IMR-90 (cell line): ENCODE measurements around the gene MAGI1. TPM values are rescaled to one million over a fixed set of nuclear protein-coding genes. Genes with fewer than 3 reads are reported as not detected.

ENCODE experiments used
- ATAC-seq: fragments of 200-7000 bp; cut with Tn5 transposase; 2 replicates; pipeline ENCODE4 v1.9.1; 2020; ENCODE audit warnings: low read depth, mild to moderate bottlenecking, moderate library complexity
- BruUV-seq: library from RNA; stranded (reverse); fragments of 400-500 nt; replicated peaks from 2 replicates; lab custom pipeline; 2021; lab: Mats Ljungman, UMichigan
- CTCF ChIA-PET: fragments of 300-600 bp; formaldehyde crosslinking; extraction: SDS; loops from one replicate; lab custom pipeline; 2021; ENCODE audit warnings: antibody characterized with exemption; lab: Yijun Ruan, JAX
- POLR2A ChIA-PET: fragments of 300-600 bp; sonication (Branson Sonifier 250); formaldehyde crosslinking; loops from one replicate; lab custom pipeline; 2022; ENCODE audit warnings: antibody characterized with exemption; ENCODE audit not compliant: unreplicated experiment; lab: Charles Lee
- DNase-seq: peaks from one replicate; pipeline ENCODE4 v3.0.0; 2013
- H2AFZ ChIP-seq: replicated peaks from 2 replicates; pipeline ENCODE3; 2013; ENCODE audit warnings: low read length, mild to moderate bottlenecking; ENCODE audit not compliant: poor library complexity
- H2AK5ac ChIP-seq: 2 replicates; pipeline ENCODE4 v1.6.1; 2013; ENCODE audit warnings: low read depth, low read length, inconsistent platforms
- H2AK9ac ChIP-seq: replicated peaks from 2 replicates; pipeline ENCODE3; 2013; ENCODE audit warnings: mild to moderate bottlenecking, low read depth, low read length, moderate library complexity; ENCODE audit not compliant: poor library complexity
- H2BK120ac ChIP-seq: 2 replicates; pipeline ENCODE4 v1.6.1; 2013; ENCODE audit warnings: low read depth, low read length, inconsistent platforms
- H2BK15ac ChIP-seq: 3 replicates; pipeline ENCODE4 v1.6.1; 2013; ENCODE audit warnings: low read depth, low read length, inconsistent platforms
- H2BK20ac ChIP-seq: 2 replicates; pipeline ENCODE4 v1.6.1; 2013; ENCODE audit warnings: low read depth, mild to moderate bottlenecking, inconsistent platforms, low read length, moderate library complexity
- H2BK5ac ChIP-seq: 2 replicates; pipeline ENCODE4 v1.6.1; 2013; ENCODE audit warnings: mild to moderate bottlenecking, low read depth, low read length, inconsistent platforms; ENCODE audit not compliant: poor library complexity, severe bottlenecking
- H3K14ac ChIP-seq: replicated peaks from 2 replicates; pipeline ENCODE4 v1.6.1; 2013; ENCODE audit warnings: low read depth, low read length, inconsistent platforms
- H3K18ac ChIP-seq: 2 replicates; pipeline ENCODE4 v1.6.1; 2013; ENCODE audit warnings: low read depth, low read length, control low read depth
- H3K23ac ChIP-seq: 2 replicates; pipeline ENCODE4 v1.6.1; 2013; ENCODE audit warnings: low read depth, low read length, inconsistent platforms
- H3K27ac ChIP-seq: 2 replicates; pipeline ENCODE4 v1.5.1; 2013; ENCODE audit warnings: mild to moderate bottlenecking, control low read depth, low read length; ENCODE audit not compliant: insufficient read depth
- H3K27me3 ChIP-seq: 2 replicates; pipeline ENCODE4 v1.6.1; 2013; ENCODE audit warnings: low read length; ENCODE audit not compliant: control insufficient read depth, insufficient read depth
- H3K36me3 ChIP-seq: 2 replicates; pipeline ENCODE4 v1.6.1; 2013; ENCODE audit warnings: low read length, mixed read lengths; ENCODE audit not compliant: control insufficient read depth, insufficient read depth
- H3K4ac ChIP-seq: 2 replicates; pipeline ENCODE4 v1.6.1; 2013; ENCODE audit warnings: low read depth, low read length, inconsistent platforms
- H3K4me1 ChIP-seq: 2 replicates; pipeline ENCODE4 v1.6.1; 2013; ENCODE audit warnings: low read length, mixed read lengths; ENCODE audit not compliant: control insufficient read depth, insufficient read depth
- H3K4me2 ChIP-seq: 2 replicates; pipeline ENCODE4 v1.6.1; 2013; ENCODE audit warnings: low read depth, mild to moderate bottlenecking, control low read depth, low read length, moderate library complexity
- H3K4me3 ChIP-seq: 2 replicates; pipeline ENCODE4 v1.5.1; 2013; ENCODE audit warnings: low read depth, mild to moderate bottlenecking, control low read depth, low read length, moderate library complexity; ENCODE audit not compliant: insufficient read depth
- H3K56ac ChIP-seq: 2 replicates; pipeline ENCODE4 v1.6.1; 2013; ENCODE audit warnings: low read length, inconsistent platforms; ENCODE audit not compliant: insufficient read depth; ENCODE audit errors: extremely low read depth
- H3K79me1 ChIP-seq, 2 experiments: 2 replicates each; pipeline ENCODE4 v1.6.1; 2013; ENCODE audit warnings: low read length in 2 of 2, inconsistent platforms in 1 of 2, low read depth in 1 of 2
- H3K9ac ChIP-seq: 2 replicates; pipeline ENCODE4 v1.6.1; 2013; ENCODE audit warnings: low read depth, low read length, control low read depth
- H3K9me1 ChIP-seq: 2 replicates; pipeline ENCODE4 v1.6.1; 2013; ENCODE audit warnings: low read length, inconsistent platforms; ENCODE audit not compliant: insufficient read depth
- H3K9me3 ChIP-seq: 2 replicates; pipeline ENCODE4 v1.6.1; 2013; ENCODE audit warnings: low read length; ENCODE audit not compliant: control insufficient read depth, insufficient read depth
- H4K20me1 ChIP-seq: 2 replicates; pipeline ENCODE4 v1.6.1; 2013; ENCODE audit warnings: low read length, inconsistent platforms; ENCODE audit not compliant: insufficient read depth
- H4K5ac ChIP-seq: 2 replicates; pipeline ENCODE4 v1.6.1; 2013; ENCODE audit warnings: mild to moderate bottlenecking, low read depth, low read length, control low read depth
- H4K8ac ChIP-seq, 2 experiments: 2 replicates each; pipeline ENCODE4 v1.6.1; 2013; ENCODE audit warnings: low read depth in 2 of 2, low read length in 2 of 2, control low read depth in 1 of 2, inconsistent platforms in 1 of 2
- H4K91ac ChIP-seq: 2 replicates; pipeline ENCODE4 v1.6.1; 2013; ENCODE audit warnings: low read depth, low read length, inconsistent platforms; ENCODE audit not compliant: insufficient read depth
- CEBPB ChIP-seq: IDR thresholded peaks from 2 replicates; pipeline ENCODE4 v1.6.1; 2012; ENCODE audit warnings: low read depth, low read length, improper control_type of control experiment
- CHD1 ChIP-seq: IDR thresholded peaks from 2 replicates; pipeline ENCODE4 v1.6.1; 2012; ENCODE audit warnings: low read depth, low read length, improper control_type of control experiment
- CTCF ChIP-seq: conservative IDR thresholded peaks from 2 replicates; pipeline ENCODE4 v1.5.1; 2012; ENCODE audit warnings: mild to moderate bottlenecking, low read depth, low read length, improper control_type of control experiment
- FOS ChIP-seq: fragments of 150-350 bp; IDR thresholded peaks from 2 replicates; pipeline ENCODE4 v1.6.1; 2016; ENCODE audit warnings: low read depth, low read length
- MAZ ChIP-seq: IDR thresholded peaks from 2 replicates; pipeline ENCODE4 v1.6.1; 2012; ENCODE audit warnings: low read depth, mild to moderate bottlenecking, low read length, improper control_type of control experiment, moderate library complexity, borderline replicate concordance
- MXI1 ChIP-seq: IDR thresholded peaks from 2 replicates; pipeline ENCODE4 v1.6.1; 2012; ENCODE audit warnings: low read depth, mild to moderate bottlenecking, low read length, moderate library complexity, borderline replicate concordance
- POLR2A ChIP-seq: IDR thresholded peaks from 2 replicates; pipeline ENCODE4 v1.6.1; 2012; ENCODE audit warnings: mild to moderate bottlenecking, low read depth, low read length
- RAD21 ChIP-seq: IDR thresholded peaks from 2 replicates; pipeline ENCODE4 v1.6.1; 2012; ENCODE audit warnings: low read length, improper control_type of control experiment
- RCOR1 ChIP-seq: IDR thresholded peaks from 2 replicates; pipeline ENCODE4 v1.6.1; 2012; ENCODE audit warnings: mild to moderate bottlenecking, low read length, improper control_type of control experiment; ENCODE audit not compliant: insufficient replicate concordance
- RFX5 ChIP-seq: IDR thresholded peaks from 2 replicates; pipeline ENCODE4 v1.8.0; 2012; ENCODE audit warnings: low read depth, mild to moderate bottlenecking, low read length, moderate library complexity
- SMC3 ChIP-seq: fragments of 150-350 bp; IDR thresholded peaks from 2 replicates; pipeline ENCODE4 v1.6.1; 2016; ENCODE audit warnings: low read depth, mild to moderate bottlenecking, antibody characterized with exemption, low read length, moderate library complexity
- USF2 ChIP-seq: fragments of 150-350 bp; IDR thresholded peaks from 2 replicates; pipeline ENCODE4 v1.6.1; 2017; ENCODE audit warnings: mild to moderate bottlenecking, antibody characterized with exemption, low read length, low read depth
- WGBS, 2 experiments: methylation state at CpG; one replicate each; pipeline versions ENCODE4 v1.1.5 to v1.1.7; 2013; ENCODE audit warnings: missing lambda C conversion rate in 2 of 2; ENCODE audit not compliant: insufficient read length in 1 of 2; ENCODE audit errors: extremely low coverage in 2 of 2; 5-methylcytosine and 5-hydroxymethylcytosine counted together
- dilution Hi-C: fragments of 300-500 bp; cut with HindIII; formaldehyde crosslinking; loops from one replicate; pipeline ENCODE4 v1.14.3; 2018; ENCODE audit warnings: low sequenced_read_pairs; ENCODE audit not compliant: unreplicated experiment
- in situ Hi-C: fragments of 300-500 bp; cut with MboI; formaldehyde crosslinking; loops from 3 replicates; pipeline ENCODE4 v1.14.3; 2019; ENCODE audit warnings: low sequenced_read_pairs, inconsistent platforms, mixed read lengths
- intact Hi-C: fragments of 100-400 bp; cut with micrococcal nuclease; formaldehyde crosslinking; loops from 2 replicates; pipeline ENCODE4 v1.10.0; 2022
- polyA plus RNA-seq, 3 experiments: library from polyadenylated mRNA; depleted of rRNA; stranded (reverse); fragments of >200 nt; gene quantifications; 2 replicates each; pipeline ENCODE4 v1.2.3, GENCODE V29; 2012; ENCODE audit warnings: low replicate concordance in 1 of 3
- total RNA-seq: library from RNA; depleted of rRNA; stranded (reverse); fragments of >200 nt; gene quantifications from 2 replicates; pipeline ENCODE4 v1.2.3, GENCODE V29; 2012
- TF ChIP-seq, protein P1 (sequence below): fragments of 150-350 bp; IDR thresholded peaks from 2 replicates; pipeline ENCODE4 v1.6.1; 2016; ENCODE audit warnings: low read depth, mild to moderate bottlenecking, low read length, moderate library complexity, borderline replicate concordance

Gene MAGI1
- total and polyA plus RNA-seq, 2 of the 4 experiments (the other 2 are of a cell fraction): 14.5 to 24.2 TPM

- no peak for TF ChIP-seq RCOR1
Measured at GRCh38 chr3:65587650-65588439, 450.9 kb downstream of the MAGI1 start (continued).

DNA sequence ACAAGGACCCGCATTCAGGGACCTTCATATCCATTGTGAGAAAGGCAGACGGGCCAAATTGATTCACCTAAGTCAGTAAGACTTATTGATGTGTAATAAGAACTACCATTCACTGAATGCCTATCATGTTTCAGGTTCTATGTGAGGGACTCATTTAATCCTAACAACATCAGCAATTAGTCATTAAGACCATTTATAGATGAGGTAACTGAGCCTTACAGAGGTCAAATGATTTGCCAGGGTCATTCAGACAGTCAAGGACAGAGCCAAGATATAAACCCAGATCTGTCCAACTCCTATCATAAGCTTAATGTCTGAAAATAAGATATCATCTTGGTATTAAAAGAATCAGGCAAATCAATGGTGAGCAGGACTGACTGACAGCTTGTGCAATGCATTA, 453.8 kb downstream of the MAGI1 start:
- intact Hi-C loops: no loop called here

More for the DNA sequence above, 453.8 kb downstream of the MAGI1 start:
- ChIA-PET POLR2A (no interaction called here), CTCF (no interaction called here)
- H3K23ac ChIP-seq: no peak overlapping the region
- H2BK5ac ChIP-seq: no peak overlapping the region
- dilution Hi-C loops: no loop called here
- no peak overlapping the region for H3K14ac ChIP-seq
- no peak overlapping the region for H3K4me2 ChIP-seq
- H2AFZ ChIP-seq: no peak overlapping the region
- H3K27me3 ChIP-seq: no peaks in the 10 kb centered on the region
- no peaks in the 10 kb centered on the region for H3K36me3 ChIP-seq
- ATAC-seq: no peak
- no CpG with 5 or more reads among the region's 2 CpGs for WGBS, 2 experiments
- no peaks in the 10 kb centered on the region for H3K9me3 ChIP-seq
- no peak for DNase-seq
- BruUV-seq: no TSS peak
- no peak overlapping the region for H4K5ac ChIP-seq
- H3K18ac ChIP-seq: no peak overlapping the region
- peaks cover 3% of the 10 kb centered on the region; the same call in 1 of the 2 replicates for H4K20me1 ChIP-seq
- in situ Hi-C loops: no loop called here
- H4K91ac ChIP-seq: no peak overlapping the region
- H2AK5ac ChIP-seq: no peak overlapping the region
- H3K4ac ChIP-seq: no peak overlapping the region
- H3K4me1 ChIP-seq: peaks cover 13% of the 10 kb centered on the region
- H3K27ac ChIP-seq: no peak overlapping the region
- no peak overlapping the region for H3K56ac ChIP-seq
- H3K9ac ChIP-seq: no peak overlapping the region
- no peak overlapping the region for H2AK9ac ChIP-seq
- H3K4me3 ChIP-seq: no peak overlapping the region
- no peak overlapping the region for H2BK120ac ChIP-seq
- peaks cover 3% of the 10 kb centered on the region for H3K9me1 ChIP-seq
- no peak overlapping the region for H2BK20ac ChIP-seq
- peaks cover 22 to 51% of the 10 kb centered on the region in 2 experiments for H3K79me1 ChIP-seq
- TF ChIP-seq FOS: no peak
- TF ChIP-seq SMC3: no peak
- no peak for TF ChIP-seq RFX5
- TF ChIP-seq, protein P1, sequence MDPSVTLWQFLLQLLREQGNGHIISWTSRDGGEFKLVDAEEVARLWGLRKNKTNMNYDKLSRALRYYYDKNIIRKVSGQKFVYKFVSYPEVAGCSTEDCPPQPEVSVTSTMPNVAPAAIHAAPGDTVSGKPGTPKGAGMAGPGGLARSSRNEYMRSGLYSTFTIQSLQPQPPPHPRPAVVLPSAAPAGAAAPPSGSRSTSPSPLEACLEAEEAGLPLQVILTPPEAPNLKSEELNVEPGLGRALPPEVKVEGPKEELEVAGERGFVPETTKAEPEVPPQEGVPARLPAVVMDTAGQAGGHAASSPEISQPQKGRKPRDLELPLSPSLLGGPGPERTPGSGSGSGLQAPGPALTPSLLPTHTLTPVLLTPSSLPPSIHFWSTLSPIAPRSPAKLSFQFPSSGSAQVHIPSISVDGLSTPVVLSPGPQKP: no peak
- no peak for TF ChIP-seq USF2
- no peak for TF ChIP-seq RCOR1
- TF ChIP-seq CTCF: no peak
- TF ChIP-seq MAZ: no peak
- TF ChIP-seq RAD21: no peak
- no peak for TF ChIP-seq MXI1
- no peak for TF ChIP-seq POLR2A
- TF ChIP-seq CEBPB: no peak
- no peak for TF ChIP-seq CHD1
- no peak overlapping the region for H2BK15ac ChIP-seq
- no peak overlapping the region for H4K8ac ChIP-seq
